ENCODE data around the gene RARS2. TPM values are rescaled to one million over a fixed set of nuclear protein-coding genes. Genes with fewer than 3 reads are reported as not detected.

RARS2 gene
- total RNA-seq, 2 donors from 2014 or later, result 21.4 to 25.0 TPM

GRCh38 chr6:87544474-87544735 is 45.4 kb downstream of the RARS2 start:
- no peak for TF ChIP-seq CTCF (IDR thresholded peaks at IDR 0.05)
- H3K27ac ChIP-seq, result no peak overlapping the region
- DNase-seq (ENCODE audit: low spot score) (no peak), ATAC-seq (ENCODE audit: insufficient number of reproducible peaks, low FRiP score, low read depth) (no peak)
- no peaks in the 10 kb centered on the region for H3K9me3 ChIP-seq
- peaks cover 3% of the 10 kb centered on the region for H3K36me3 ChIP-seq
- no peak overlapping the region for H3K4me3 ChIP-seq
- H3K4me1 ChIP-seq (ENCODE audit: control insufficient read depth in 1 of 2, low read depth in 2 of 2), result peaks cover 0 to 4% of the 10 kb centered on the region in 2 donors
- no peaks in the 10 kb centered on the region for H3K27me3 ChIP-seq (replicated peaks; ENCODE audit: insufficient read depth)

DNA sequence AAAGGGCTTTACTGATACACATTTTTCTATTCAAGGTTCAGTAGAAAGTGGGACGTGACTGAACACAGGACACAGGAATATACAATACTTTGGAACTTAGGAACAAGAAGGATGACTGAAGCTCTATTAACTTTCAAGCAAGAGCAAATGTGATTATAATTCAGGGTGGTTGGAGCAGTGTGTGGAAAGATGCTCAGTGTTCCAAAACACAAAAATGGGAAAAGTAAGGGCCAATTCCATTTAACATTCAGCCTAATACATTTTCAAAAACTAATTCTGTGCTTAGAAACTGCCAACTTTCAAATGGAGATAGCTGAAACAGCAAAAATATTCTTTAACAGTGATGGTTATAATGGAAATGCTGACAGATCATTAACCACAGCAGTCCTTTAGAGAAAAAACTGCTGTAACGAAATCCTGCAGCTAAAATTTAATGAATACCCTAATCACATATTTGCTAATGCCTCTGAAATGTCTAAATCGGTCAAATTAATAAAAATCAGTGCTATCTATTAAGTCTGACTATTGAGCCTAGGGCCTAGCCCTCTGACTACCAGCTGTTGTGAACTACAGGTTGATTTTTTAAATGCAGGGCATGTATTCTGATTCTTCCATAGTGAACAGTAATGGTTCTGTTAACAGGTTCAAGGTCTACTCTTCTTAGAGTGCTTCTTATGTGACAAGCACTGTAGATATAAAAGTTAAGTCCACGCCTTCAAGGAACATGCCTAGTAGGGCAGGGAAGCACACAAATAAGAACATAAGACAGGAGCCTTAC is 45.9 kb downstream of the RARS2 start:
- peaks cover 0 to 4% of the 10 kb centered on the region in 2 donors for H3K4me1 ChIP-seq (ENCODE audit: control insufficient read depth in 1 of 2, low read depth in 2 of 2)
- ATAC-seq (ENCODE audit: insufficient number of reproducible peaks, low FRiP score, low read depth), result no peak
- peaks cover 3% of the 10 kb centered on the region for H3K36me3 ChIP-seq
- no peak overlapping the region for H3K4me3 ChIP-seq
- no peak for TF ChIP-seq CTCF (IDR thresholded peaks at IDR 0.05)
- H3K27ac ChIP-seq, result no peak overlapping the region
- H3K27me3 ChIP-seq (replicated peaks; ENCODE audit: insufficient read depth), result no peaks in the 10 kb centered on the region
- no peak for DNase-seq (ENCODE audit: low spot score)
- no peaks in the 10 kb centered on the region for H3K9me3 ChIP-seq

DNA sequence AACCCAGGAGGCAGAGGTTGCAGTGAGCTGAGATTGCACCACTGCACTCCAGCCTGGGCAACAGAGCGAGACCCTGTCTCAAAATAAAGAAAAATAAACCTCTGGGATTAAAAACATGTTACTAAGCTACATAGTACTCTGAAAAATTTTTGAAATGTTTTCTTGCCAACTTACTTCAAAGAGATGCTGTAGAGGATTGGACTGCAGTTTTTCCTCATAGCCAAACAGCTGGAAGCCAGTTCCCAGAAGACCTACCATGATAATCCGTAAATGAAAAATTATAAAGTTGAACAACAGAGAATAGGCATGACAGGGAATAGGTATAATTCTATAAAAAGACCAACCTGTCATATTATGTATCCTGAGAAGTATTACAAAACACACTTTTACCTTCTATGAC is 48.0 kb downstream of the RARS2 start:
- DNase-seq (ENCODE audit: low spot score) (no peak), ATAC-seq (ENCODE audit: insufficient number of reproducible peaks, low FRiP score, low read depth) (no peak)
- Histone ChIP-seq H3K27ac (no peak overlapping the region), H3K36me3 (no peaks in the 10 kb centered on the region), H3K4me3 (no peak overlapping the region), H3K27me3 (replicated peaks; ENCODE audit: insufficient read depth) (no peaks in the 10 kb centered on the region), H3K4me1 (ENCODE audit: control insufficient read depth in 1 of 2, low read depth in 2 of 2) (peaks cover 0 to 4% of the 10 kb centered on the region in 2 donors), H3K9me3 (no peaks in the 10 kb centered on the region)
- TF ChIP-seq CTCF (IDR thresholded peaks at IDR 0.05), result no peak

- no peak for TF ChIP-seq CTCF (IDR thresholded peaks at IDR 0.05)
- Histone ChIP-seq H3K4me1 (ENCODE audit: control insufficient read depth in 1 of 2, low read depth in 2 of 2) (peaks cover 0 to 4% of the 10 kb centered on the region in 2 donors), H3K4me3 (no peak overlapping the region), H3K9me3 (no peaks in the 10 kb centered on the region), H3K36me3 (no peaks in the 10 kb centered on the region), H3K27me3 (replicated peaks; ENCODE audit: insufficient read depth) (no peaks in the 10 kb centered on the region), H3K27ac (no peak overlapping the region)
- DNase-seq (ENCODE audit: low spot score) (no peak), ATAC-seq (ENCODE audit: insufficient number of reproducible peaks, low FRiP score, low read depth) (no peak)
Observed at GRCh38 chr6:87541041-87541440, 48.7 kb downstream of the RARS2 start.

- TF ChIP-seq CTCF (IDR thresholded peaks at IDR 0.05), result no peak
- Histone ChIP-seq H3K27me3 (replicated peaks; ENCODE audit: insufficient read depth) (no peaks in the 10 kb centered on the region), H3K4me1 (ENCODE audit: control insufficient read depth in 1 of 2, low read depth in 2 of 2) (peaks cover 0 to 4% of the 10 kb centered on the region in 2 donors), H3K27ac (no peak overlapping the region), H3K36me3 (no peaks in the 10 kb centered on the region), H3K4me3 (no peak overlapping the region), H3K9me3 (no peaks in the 10 kb centered on the region)
- ATAC-seq (ENCODE audit: insufficient number of reproducible peaks, low FRiP score, low read depth), result no peak
- DNase-seq (ENCODE audit: low spot score), result no peak
Observed at GRCh38 chr6:87540539-87540938, 49.2 kb downstream of the RARS2 start.

All from thoracic aorta (tissue), 2 donors.